NCI-H146 treated with DMSO at 0.1 percent for 48 hours (cell line): Measurements from ENCODE around the gene TOLLIP.
"Not testable (repeated sequence)": the region's sequence is repeated elsewhere in the genome, so short reads cannot be mapped to it uniquely, and the experiment has no call there.

Source experiments
- DNase-seq: peaks from one replicate; lab custom pipeline; 2025; ENCODE audit not compliant: unreplicated experiment; lab: John Stamatoyannopoulos, UW

Gene TOLLIP

GRCh38 chr11:1344056-1344635 is 34.7 kb upstream of the TOLLIP start:
- no peak for DNase-seq

DNA sequence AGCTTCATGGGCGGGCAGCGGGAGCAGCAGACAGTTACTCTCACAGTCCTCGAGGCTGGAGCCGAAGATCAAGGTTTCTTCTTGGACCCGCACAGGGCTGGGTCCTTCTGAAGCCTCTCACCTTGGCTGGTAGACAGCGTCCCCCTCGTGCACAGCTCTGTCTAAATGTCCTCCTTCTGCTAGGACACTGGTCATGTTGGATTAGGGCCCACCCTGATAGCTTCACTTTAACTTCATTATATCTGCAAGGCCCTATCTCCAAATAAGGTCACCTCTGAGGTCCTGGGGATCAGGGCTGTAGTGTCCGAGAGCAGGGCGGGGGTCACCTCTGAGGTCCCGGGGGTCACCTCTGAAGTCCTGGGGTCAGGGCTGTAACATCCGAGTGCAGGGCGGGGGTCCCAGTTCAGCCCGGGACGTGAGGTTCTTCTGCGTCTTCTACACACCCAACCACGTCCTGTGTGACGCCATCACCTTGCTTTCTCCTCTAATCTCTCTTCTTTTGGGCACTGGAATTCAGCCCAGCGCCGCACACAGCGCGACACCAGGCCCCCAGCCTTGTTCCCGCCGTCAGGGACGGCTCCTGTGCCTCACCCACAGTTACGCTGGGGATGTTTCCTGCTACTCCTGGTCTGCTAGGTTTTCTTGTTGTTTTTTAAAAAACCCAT is 34.1 kb upstream of the TOLLIP start:
- no peak for DNase-seq

DNA sequence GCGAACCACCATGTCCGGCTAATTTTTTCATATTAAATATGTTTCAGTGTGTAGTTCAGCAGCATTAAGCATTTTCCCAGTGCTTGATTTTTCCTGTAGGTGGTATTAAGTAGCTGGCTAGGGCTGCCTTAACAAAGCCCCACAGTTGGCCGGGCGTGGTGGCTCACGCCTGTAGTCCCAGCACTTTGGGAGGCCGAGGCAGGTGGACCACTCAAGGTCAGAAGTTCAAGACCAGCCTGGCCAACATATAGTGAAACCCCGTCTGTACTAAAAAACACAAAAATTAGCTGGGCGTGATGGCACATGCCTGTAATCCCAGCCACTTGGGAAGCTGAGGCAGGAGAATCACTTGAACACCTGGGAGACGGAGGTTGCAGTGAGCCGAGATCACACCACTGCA is 33.5 kb upstream of the TOLLIP start:
- no peak for DNase-seq

DNA sequence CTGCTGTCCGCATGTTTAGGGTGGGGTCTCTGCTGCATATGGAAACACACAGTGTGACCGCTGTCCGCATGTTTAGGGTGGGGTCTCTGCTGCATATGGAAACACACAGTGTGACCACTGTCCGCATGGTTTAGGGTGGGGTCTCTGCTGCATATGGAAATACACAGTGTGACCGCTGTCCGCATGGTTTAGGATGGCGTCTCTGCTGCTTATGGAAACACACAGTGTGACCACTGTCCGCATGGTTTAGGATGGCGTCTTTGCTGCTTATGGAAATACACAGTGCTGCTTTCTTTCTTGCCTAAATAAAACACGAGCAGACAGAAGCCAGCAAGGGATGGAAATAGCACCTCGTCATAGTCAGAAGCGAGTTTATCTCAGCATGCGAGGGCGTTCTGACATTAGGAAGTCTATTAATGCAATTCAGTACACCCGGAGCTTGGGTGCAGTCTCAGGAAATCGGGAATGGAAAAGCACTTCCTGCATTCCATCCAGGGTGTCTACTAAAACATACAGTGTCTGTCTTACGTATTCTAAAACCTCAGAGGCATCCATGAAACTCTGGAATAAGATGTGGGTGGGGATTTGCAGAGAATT is 32.6 kb upstream of the TOLLIP start:
- DNase-seq = no peak

- not testable (repeated sequence) for DNase-seq
Observed at GRCh38 chr11:1341226-1341625, 31.8 kb upstream of the TOLLIP start.

DNA sequence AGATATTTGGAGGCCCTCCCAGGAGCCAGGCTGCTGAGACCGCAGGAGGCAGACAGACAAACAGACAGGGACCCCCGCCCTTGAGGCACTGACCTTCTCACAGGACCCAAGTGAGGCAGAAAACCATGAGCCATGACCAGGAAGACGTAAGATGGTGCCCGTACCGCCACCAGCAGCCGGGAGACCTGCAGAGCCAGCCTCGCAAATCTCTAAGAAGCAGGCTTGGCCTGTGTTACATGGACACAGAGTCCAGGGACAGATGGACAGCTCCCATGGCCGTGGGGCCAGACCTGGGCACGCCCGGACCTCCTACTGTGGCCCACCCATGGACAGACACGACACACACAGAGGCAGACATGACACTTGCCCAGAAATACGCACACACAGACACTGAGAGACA is 30.7 kb upstream of the TOLLIP start:
- DNase-seq = no peak

GRCh38 chr11:1339066-1339675 is 29.7 kb upstream of the TOLLIP start:
- no peak for DNase-seq

GRCh38 chr11:1338201-1339065 is 29.0 kb upstream of the TOLLIP start:
- no peak for DNase-seq

- DNase-seq = no peak
Observed at GRCh38 chr11:1337647-1338007, 28.2 kb upstream of the TOLLIP start.

GRCh38 chr11:1336836-1337646 is 27.6 kb upstream of the TOLLIP start:
- DNase-seq = peak; percentile 15

GRCh38 chr11:1335811-1336761 is 26.7 kb upstream of the TOLLIP start:
- peak; percentile 10 for DNase-seq

DNA sequence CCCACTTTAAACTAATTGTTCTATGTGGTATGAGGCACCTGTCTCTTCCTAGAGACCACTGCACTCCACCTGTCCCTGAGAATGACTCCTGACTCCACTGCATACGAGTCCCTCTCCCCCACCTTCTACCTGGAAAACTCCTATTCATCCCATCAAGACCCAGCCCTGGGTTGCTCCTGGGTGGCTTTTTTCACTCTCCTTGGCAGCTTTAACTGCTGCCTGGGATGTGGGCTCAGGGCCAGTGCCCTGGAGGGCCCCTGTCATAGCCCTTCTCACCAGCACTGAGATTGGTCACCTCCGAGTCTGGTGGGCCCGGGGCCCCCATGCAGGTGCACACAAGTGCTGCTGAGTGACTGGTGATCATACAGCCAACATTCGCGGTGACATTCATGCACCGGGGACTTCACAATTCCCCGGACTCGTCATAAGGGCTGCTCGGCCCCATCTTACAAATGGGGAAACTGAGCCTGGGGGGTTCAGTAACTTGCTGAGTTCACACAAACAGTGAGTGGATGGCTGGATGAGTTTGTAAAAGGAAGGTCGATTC is 25.9 kb upstream of the TOLLIP start:
- no peak for DNase-seq

GRCh38 chr11:1333860-1334259 is 24.4 kb upstream of the TOLLIP start:
- no peak for DNase-seq

DNA sequence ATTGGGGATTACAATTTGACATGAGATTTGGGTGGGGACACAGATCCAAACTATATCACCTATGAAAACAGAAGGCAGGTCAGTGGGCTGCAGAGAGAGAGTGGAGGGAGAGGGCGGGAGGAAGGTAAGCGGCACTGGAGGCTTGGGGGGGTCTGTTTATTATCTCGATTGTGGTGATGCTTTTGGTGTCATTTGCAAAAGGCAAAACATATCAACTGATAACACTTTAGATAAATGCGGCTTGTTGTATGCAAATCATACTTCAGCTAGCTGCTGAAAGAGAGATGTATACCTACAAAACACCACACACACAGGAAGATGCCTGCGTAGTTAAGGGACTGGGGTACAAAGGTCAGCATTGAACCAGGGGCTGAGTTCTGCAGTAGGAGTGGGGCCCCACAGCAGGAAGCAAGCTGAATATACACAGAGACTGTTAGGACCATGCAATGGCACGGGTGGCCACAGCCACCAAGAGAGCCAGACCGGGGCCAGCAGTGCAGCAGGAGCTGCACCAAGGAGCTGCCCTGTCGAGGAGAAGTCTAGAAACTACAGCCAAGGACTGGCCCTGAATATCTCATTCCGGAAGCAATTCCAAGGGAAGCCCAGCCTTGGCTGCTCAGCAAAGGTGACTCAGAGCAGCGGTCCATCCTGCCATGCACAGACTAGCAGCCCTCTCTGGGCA is 23.8 kb upstream of the TOLLIP start:
- DNase-seq = no peak

DNA sequence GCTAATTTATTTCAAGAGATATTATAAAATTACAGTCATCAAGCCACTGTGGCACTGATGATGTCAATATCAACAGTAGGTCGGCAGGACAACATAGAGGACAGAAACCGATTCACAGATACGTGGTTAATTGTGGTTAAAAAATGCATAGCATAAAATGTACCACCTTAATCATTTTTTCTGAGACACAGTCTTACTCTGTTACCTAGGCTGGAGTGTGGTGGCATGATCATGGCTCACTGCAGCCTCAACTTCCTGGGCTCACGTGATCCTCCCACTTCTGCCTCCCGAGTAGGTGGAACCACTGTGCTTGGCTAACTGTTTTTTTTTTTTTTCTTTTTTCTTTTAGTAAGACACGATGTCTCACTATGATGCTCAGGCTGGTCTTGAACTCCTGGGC is 21.0 kb upstream of the TOLLIP start:
- DNase-seq = no peak

DNA sequence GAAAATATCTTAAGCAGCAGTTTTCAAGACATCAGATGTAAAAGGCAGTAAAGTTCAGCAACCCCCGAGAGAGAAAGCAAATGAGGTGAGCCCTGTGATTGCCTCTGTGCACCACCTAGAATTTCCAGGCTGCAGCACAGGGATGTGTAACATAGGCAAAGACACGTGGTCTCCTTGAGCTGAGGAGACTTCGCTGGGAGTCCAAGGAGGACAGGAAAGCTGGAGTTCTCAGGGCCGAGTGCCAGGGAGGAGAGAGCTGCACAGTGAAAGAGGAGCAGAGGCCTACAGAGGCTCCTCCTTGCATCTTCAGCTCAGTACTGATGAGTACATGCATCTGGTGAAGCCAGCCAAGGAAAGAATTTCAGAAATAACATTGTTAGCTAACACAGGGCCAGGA is 17.6 kb upstream of the TOLLIP start:
- no peak for DNase-seq

- DNase-seq = no peak
Observed at GRCh38 chr11:1326435-1327063, 17.1 kb upstream of the TOLLIP start.

DNA sequence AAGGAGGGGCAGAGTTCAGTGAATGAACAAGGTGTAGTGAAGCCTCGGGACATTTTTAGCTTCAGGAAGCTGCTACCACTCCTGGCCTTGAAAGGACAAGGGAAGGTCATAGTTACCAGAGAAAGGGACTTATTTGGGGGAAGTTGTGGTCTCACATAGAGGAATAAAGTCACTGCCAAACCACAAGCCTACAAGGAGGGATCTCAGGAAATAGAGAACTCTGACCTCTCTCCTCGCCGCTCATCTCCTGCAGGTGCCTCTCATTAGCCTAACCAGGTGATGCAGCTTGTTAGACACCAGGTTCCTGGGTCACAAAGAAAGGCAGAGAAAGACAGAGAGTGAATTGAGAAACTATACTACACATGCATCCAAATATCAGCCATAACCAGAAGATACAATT is 14.3 kb upstream of the TOLLIP start:
- DNase-seq = peak; percentile 4
